ENCODE results near the gene INPP5E. TPM values are rescaled to one million over a fixed set of nuclear protein-coding genes. Genes with fewer than 3 reads are reported as not detected.
A peak's percentile ranks its signal among the peaks of the same experiment; 100 is the strongest.

The INPP5E gene
- 4.7 TPM for total RNA-seq

- Histone ChIP-seq H3K9me3 (ENCODE audit: control insufficient read depth in 3 of 3, low read length in 3 of 3) (no peaks in the 10 kb centered on the region), H3K27me3 (ENCODE audit: control insufficient read depth in 3 of 3, insufficient read depth in 3 of 3, low read length in 3 of 3) (no peaks in the 10 kb centered on the region), H3K4me1 (ENCODE audit: control insufficient read depth in 3 of 3, insufficient read depth in 3 of 3, low read length in 3 of 3) (peaks cover 19 to 36% (median 30%) of the 10 kb centered on the region in 3 donors), H3K36me3 (ENCODE audit: control insufficient read depth in 3 of 3, insufficient read depth in 3 of 3, low read length in 3 of 3) (peaks cover 34 to 44% (median 36%) of the 10 kb centered on the region in 3 donors), H3K27ac (ENCODE audit: low read depth, low read length) (peak within 1 kb of the TSS; percentile 55), H3K4me3 (ENCODE audit: low read length in 3 of 3) (peak within 1 kb of the TSS; percentile 74 to 80 (median 79)), H3K9ac (ENCODE audit: low read depth in 1 of 3, low read length in 3 of 3) (peak within 1 kb of the TSS; percentile 75 to 86 (median 76))
Observed at GRCh38 chr9:136439481-136440408, at the start of gene INPP5E. Gene INPP5E, minus strand, starts transcription at chr9:136439845. Its CDS starts 426 bp downstream, at chr9:136439419.

GRCh38 chr9:136488247-136489214 is 48.9 kb upstream of the INPP5E start:
- peak overlapping the region in 1 of 3 donors; percentile 33 for H3K9ac ChIP-seq (ENCODE audit: low read depth in 1 of 3, low read length in 3 of 3)
- peaks cover 15 to 24% (median 23%) of the 10 kb centered on the region in 3 donors for H3K4me1 ChIP-seq (ENCODE audit: control insufficient read depth in 3 of 3, insufficient read depth in 3 of 3, low read length in 3 of 3)
- H3K4me3 ChIP-seq (ENCODE audit: low read length in 3 of 3), result no peak overlapping the region
- no peak overlapping the region for H3K27ac ChIP-seq (ENCODE audit: low read depth, low read length)
- no peaks in the 10 kb centered on the region for H3K36me3 ChIP-seq (ENCODE audit: control insufficient read depth in 3 of 3, insufficient read depth in 3 of 3, low read length in 3 of 3)
- H3K9me3 ChIP-seq (ENCODE audit: control insufficient read depth in 3 of 3, low read length in 3 of 3), result no peaks in the 10 kb centered on the region
- H3K27me3 ChIP-seq (ENCODE audit: control insufficient read depth in 3 of 3, insufficient read depth in 3 of 3, low read length in 3 of 3), result peaks cover 5 to 9% (median 8%) of the 10 kb centered on the region in 3 donors

- Histone ChIP-seq H3K9ac (ENCODE audit: low read depth in 1 of 3, low read length in 3 of 3) (no peak overlapping the region), H3K27ac (ENCODE audit: low read depth, low read length) (no peak overlapping the region), H3K27me3 (ENCODE audit: control insufficient read depth in 3 of 3, insufficient read depth in 3 of 3, low read length in 3 of 3) (peaks cover 5 to 9% (median 8%) of the 10 kb centered on the region in 3 donors), H3K4me1 (ENCODE audit: control insufficient read depth in 3 of 3, insufficient read depth in 3 of 3, low read length in 3 of 3) (peaks cover 15 to 26% (median 23%) of the 10 kb centered on the region in 3 donors), H3K9me3 (ENCODE audit: control insufficient read depth in 3 of 3, low read length in 3 of 3) (no peaks in the 10 kb centered on the region), H3K36me3 (ENCODE audit: control insufficient read depth in 3 of 3, insufficient read depth in 3 of 3, low read length in 3 of 3) (no peaks in the 10 kb centered on the region), H3K4me3 (ENCODE audit: low read length in 3 of 3) (no peak overlapping the region)
Observed at GRCh38 chr9:136487672-136488071, 48.0 kb upstream of the INPP5E start.

GRCh38 chr9:136486823-136487620 is 47.4 kb upstream of the INPP5E start:
- no peak overlapping the region for H3K9ac ChIP-seq (ENCODE audit: low read depth in 1 of 3, low read length in 3 of 3)
- no peaks in the 10 kb centered on the region for H3K36me3 ChIP-seq (ENCODE audit: control insufficient read depth in 3 of 3, insufficient read depth in 3 of 3, low read length in 3 of 3)
- peaks cover 18 to 29% (median 25%) of the 10 kb centered on the region in 3 donors for H3K4me1 ChIP-seq (ENCODE audit: control insufficient read depth in 3 of 3, insufficient read depth in 3 of 3, low read length in 3 of 3)
- no peaks in the 10 kb centered on the region for H3K9me3 ChIP-seq (ENCODE audit: control insufficient read depth in 3 of 3, low read length in 3 of 3)
- no peak overlapping the region for H3K27ac ChIP-seq (ENCODE audit: low read depth, low read length)
- peaks cover 5 to 9% (median 8%) of the 10 kb centered on the region in 3 donors for H3K27me3 ChIP-seq (ENCODE audit: control insufficient read depth in 3 of 3, insufficient read depth in 3 of 3, low read length in 3 of 3)
- H3K4me3 ChIP-seq (ENCODE audit: low read length in 3 of 3), result no peak overlapping the region

- H3K36me3 ChIP-seq (ENCODE audit: control insufficient read depth in 3 of 3, insufficient read depth in 3 of 3, low read length in 3 of 3), result no peaks in the 10 kb centered on the region
- no peaks in the 10 kb centered on the region for H3K9me3 ChIP-seq (ENCODE audit: control insufficient read depth in 3 of 3, low read length in 3 of 3)
- H3K4me3 ChIP-seq (ENCODE audit: low read length in 3 of 3), result no peak overlapping the region
- H3K27me3 ChIP-seq (ENCODE audit: control insufficient read depth in 3 of 3, insufficient read depth in 3 of 3, low read length in 3 of 3), result peaks cover 5 to 9% (median 8%) of the 10 kb centered on the region in 3 donors
- peaks cover 25 to 37% (median 33%) of the 10 kb centered on the region in 3 donors for H3K4me1 ChIP-seq (ENCODE audit: control insufficient read depth in 3 of 3, insufficient read depth in 3 of 3, low read length in 3 of 3)
- H3K9ac ChIP-seq (ENCODE audit: low read depth in 1 of 3, low read length in 3 of 3), result no peak overlapping the region
- no peak overlapping the region for H3K27ac ChIP-seq (ENCODE audit: low read depth, low read length)
Observed at GRCh38 chr9:136486131-136486530, 46.5 kb upstream of the INPP5E start.

- H3K9me3 ChIP-seq (ENCODE audit: control insufficient read depth in 3 of 3, low read length in 3 of 3), result no peaks in the 10 kb centered on the region
- no peak overlapping the region for H3K27ac ChIP-seq (ENCODE audit: low read depth, low read length)
- H3K4me1 ChIP-seq (ENCODE audit: control insufficient read depth in 3 of 3, insufficient read depth in 3 of 3, low read length in 3 of 3), result peaks cover 25 to 37% (median 33%) of the 10 kb centered on the region in 3 donors
- H3K27me3 ChIP-seq (ENCODE audit: control insufficient read depth in 3 of 3, insufficient read depth in 3 of 3, low read length in 3 of 3), result peaks cover 5 to 9% (median 8%) of the 10 kb centered on the region in 3 donors
- no peak overlapping the region for H3K4me3 ChIP-seq (ENCODE audit: low read length in 3 of 3)
- H3K36me3 ChIP-seq (ENCODE audit: control insufficient read depth in 3 of 3, insufficient read depth in 3 of 3, low read length in 3 of 3), result no peaks in the 10 kb centered on the region
- H3K9ac ChIP-seq (ENCODE audit: low read depth in 1 of 3, low read length in 3 of 3), result peak overlapping the region in 1 of 3 donors; percentile 8
Observed at GRCh38 chr9:136485049-136486045, 45.7 kb upstream of the INPP5E start.

GRCh38 chr9:136484153-136485048 is 44.8 kb upstream of the INPP5E start:
- H3K9ac ChIP-seq (ENCODE audit: low read depth in 1 of 3, low read length in 3 of 3), result peak overlapping the region in 2 of 3 donors; percentile 89 to 93
- H3K36me3 ChIP-seq (ENCODE audit: control insufficient read depth in 3 of 3, insufficient read depth in 3 of 3, low read length in 3 of 3), result peaks cover 0 to 3% (median 0%) of the 10 kb centered on the region in 3 donors
- peaks cover 5 to 9% (median 8%) of the 10 kb centered on the region in 3 donors for H3K27me3 ChIP-seq (ENCODE audit: control insufficient read depth in 3 of 3, insufficient read depth in 3 of 3, low read length in 3 of 3)
- H3K4me1 ChIP-seq (ENCODE audit: control insufficient read depth in 3 of 3, insufficient read depth in 3 of 3, low read length in 3 of 3), result peaks cover 25 to 37% (median 33%) of the 10 kb centered on the region in 3 donors
- H3K27ac ChIP-seq (ENCODE audit: low read depth, low read length), result peak overlapping the region; percentile 100
- H3K9me3 ChIP-seq (ENCODE audit: control insufficient read depth in 3 of 3, low read length in 3 of 3), result no peaks in the 10 kb centered on the region
- H3K4me3 ChIP-seq (ENCODE audit: low read length in 3 of 3), result peak overlapping the region in 2 of 3 donors; percentile 88
